Measurements from ENCODE around the gene TMEM52B.

Gene TMEM52B

DNA sequence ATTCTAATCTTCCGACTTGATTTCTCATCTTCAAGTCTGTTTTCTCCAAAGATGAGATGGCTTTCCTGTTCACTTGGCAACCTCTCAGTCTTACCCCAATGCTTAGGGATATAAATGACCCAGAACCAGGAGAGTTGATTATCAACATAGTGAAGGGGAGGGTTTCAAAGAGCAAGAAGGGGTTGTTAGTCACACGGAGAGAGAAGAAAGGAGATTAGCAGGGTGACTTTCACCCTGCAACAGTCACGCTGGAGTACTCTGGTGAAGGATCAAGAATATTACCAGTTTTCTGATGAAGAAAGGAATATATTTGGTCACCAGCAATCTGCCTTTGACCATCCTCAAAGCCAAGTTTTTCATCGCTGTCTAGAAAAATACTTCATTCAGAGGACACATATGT is at the start of gene TMEM52B:
Gene TMEM52B (plus strand): TSS at position 212 of the 400 bp plus-strand sequence. CDS start 543 bp downstream, outside the sequence.
- TF ChIP-seq FOXA1 (IDR thresholded peaks at IDR 0.05) (no peak), ARNT (IDR thresholded peaks at IDR 0.05) (no peak), BHLHE40 (IDR thresholded peaks at IDR 0.05; ENCODE audit: borderline replicate concordance) (no peak), NFRKB (IDR thresholded peaks at IDR 0.05) (no peak)
- DNase-seq (ENCODE audit: extremely low spot score): no peak
- POLR2A ChIA-PET: no interaction called here
- CTCF ChIA-PET: no interaction called here

DNA sequence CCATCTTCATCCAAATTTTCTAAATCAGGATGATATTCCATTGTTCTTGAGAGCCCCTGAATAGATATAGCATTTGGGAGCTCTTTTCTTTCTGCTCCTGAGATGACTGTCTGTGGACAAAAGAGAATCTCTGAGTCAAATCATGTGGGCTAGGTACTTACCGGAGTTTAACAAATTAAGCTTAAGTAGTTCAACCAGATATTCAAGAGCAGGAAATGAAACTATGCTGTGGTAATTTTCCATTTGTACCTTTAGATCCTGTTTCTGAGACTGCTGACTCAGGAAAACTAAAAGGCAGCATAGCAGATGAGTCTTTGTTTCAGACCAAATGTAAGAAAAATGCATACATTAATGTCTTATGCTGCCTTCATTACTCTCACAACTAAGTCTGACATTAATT is 48.8 kb upstream of the TMEM52B start, which contains the start of gene CLEC7A:
Gene CLEC7A (minus strand): TSS at position 158 of the 400 bp plus-strand sequence. CDS start 117 bp downstream, at position 41.
- DNase-seq (ENCODE audit: extremely low spot score): no peak
- ChIA-PET CTCF (no interaction called here), POLR2A (no interaction called here)
- TF ChIP-seq, protein P1, sequence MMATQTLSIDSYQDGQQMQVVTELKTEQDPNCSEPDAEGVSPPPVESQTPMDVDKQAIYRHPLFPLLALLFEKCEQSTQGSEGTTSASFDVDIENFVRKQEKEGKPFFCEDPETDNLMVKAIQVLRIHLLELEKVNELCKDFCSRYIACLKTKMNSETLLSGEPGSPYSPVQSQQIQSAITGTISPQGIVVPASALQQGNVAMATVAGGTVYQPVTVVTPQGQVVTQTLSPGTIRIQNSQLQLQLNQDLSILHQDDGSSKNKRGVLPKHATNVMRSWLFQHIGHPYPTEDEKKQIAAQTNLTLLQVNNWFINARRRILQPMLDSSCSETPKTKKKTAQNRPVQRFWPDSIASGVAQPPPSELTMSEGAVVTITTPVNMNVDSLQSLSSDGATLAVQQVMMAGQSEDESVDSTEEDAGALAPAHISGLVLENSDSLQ (IDR thresholded peaks at IDR 0.05): no peak
- no peak for TF ChIP-seq ELF4 (IDR thresholded peaks at IDR 0.05)
- TF ChIP-seq L3MBTL2 (conservative IDR thresholded peaks at IDR 0.05): no peak
- no peak for TF ChIP-seq SUZ12 (IDR thresholded peaks at IDR 0.05)
- no peak for TF ChIP-seq LEF1 (IDR thresholded peaks at IDR 0.05; ENCODE audit: borderline replicate concordance)
- no peak for TF ChIP-seq BHLHE40 (IDR thresholded peaks at IDR 0.05; ENCODE audit: borderline replicate concordance)
- TF ChIP-seq FOXA1 (IDR thresholded peaks at IDR 0.05): no peak
- no peak for TF ChIP-seq FOXK2 (IDR thresholded peaks at IDR 0.05)
- no peak for TF ChIP-seq HDGF (IDR thresholded peaks at IDR 0.05; ENCODE audit: borderline replicate concordance)

DNA sequence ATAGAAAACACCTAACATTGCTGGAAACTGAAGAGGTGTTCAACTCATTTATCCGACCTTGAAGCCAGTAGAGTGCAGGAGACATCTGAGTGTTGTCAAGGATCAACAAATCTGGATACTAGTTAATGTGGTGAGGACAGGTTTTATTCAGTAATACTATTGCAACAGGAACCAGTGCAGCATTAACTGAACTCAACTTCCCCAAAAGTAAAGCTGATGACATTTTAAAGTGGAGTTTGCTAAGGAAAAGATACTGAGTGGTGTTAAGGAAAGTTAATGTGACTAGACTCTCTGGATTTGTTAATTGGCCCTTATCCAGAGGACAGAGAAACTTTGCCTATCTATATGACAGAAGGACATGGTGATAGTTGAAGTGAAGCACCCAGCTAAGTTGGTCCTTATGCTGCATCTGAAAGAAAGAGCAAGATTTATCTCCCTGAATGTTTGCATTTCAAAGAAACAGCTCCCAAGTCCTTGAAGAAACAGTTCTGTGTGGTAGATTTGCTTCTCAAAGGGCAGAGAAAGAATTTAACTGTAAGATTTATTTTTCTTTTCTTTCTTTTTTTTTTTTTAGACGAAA is 47.6 kb upstream of the TMEM52B start:
- CTCF ChIA-PET: no interaction called here
- no peak for DNase-seq (ENCODE audit: extremely low spot score)
- TF ChIP-seq CTBP1 (IDR thresholded peaks at IDR 0.05; ENCODE audit: borderline replicate concordance) (no peak), SP1 (IDR thresholded peaks at IDR 0.05) (no peak), BHLHE40 (IDR thresholded peaks at IDR 0.05; ENCODE audit: borderline replicate concordance) (no peak), FOXK2 (IDR thresholded peaks at IDR 0.05) (no peak), FOXM1 (IDR thresholded peaks at IDR 0.05; ENCODE audit: borderline replicate concordance) (no peak), SUZ12 (IDR thresholded peaks at IDR 0.05) (no peak), NFRKB (IDR thresholded peaks at IDR 0.05) (no peak), FOXA1 (IDR thresholded peaks at IDR 0.05) (no peak), ELF4 (IDR thresholded peaks at IDR 0.05) (no peak), ZNF384 (IDR thresholded peaks at IDR 0.05) (no peak), ARNT (IDR thresholded peaks at IDR 0.05) (no peak), LEF1 (IDR thresholded peaks at IDR 0.05; ENCODE audit: borderline replicate concordance) (no peak), HDGF (IDR thresholded peaks at IDR 0.05; ENCODE audit: borderline replicate concordance) (no peak), L3MBTL2 (conservative IDR thresholded peaks at IDR 0.05) (no peak), TARDBP (IDR thresholded peaks at IDR 0.05) (no peak)
- TF ChIP-seq, protein P1 (IDR thresholded peaks at IDR 0.05): no peak
- POLR2A ChIA-PET: no interaction called here

DNA sequence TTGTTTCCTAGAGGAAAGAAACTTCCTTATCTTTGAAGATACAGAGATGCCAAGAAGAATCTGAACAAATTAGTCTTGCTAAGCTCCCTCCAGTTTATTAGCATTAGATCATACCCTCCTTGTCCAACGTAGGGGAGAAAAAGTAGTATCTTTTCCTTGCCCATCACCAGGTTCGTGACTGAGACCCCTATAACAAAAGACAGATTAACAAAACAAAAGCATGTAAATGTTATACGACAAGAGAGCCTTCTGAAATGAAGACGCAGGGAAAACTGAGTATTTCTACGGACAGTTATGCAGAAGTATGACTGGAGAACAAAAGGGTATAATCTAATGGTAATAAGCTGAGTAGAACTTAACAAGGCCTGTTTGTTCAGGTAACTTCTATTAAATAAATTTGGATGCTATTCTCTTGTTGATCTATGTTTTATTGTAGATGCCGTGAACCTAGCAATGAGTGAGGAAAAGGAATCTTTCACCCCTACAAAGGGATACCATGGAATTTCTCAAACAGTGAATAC is 45.9 kb upstream of the TMEM52B start:
- DNase-seq (ENCODE audit: extremely low spot score): no peak
- TF ChIP-seq LEF1 (IDR thresholded peaks at IDR 0.05; ENCODE audit: borderline replicate concordance) (no peak), FOXA1 (IDR thresholded peaks at IDR 0.05) (no peak), BHLHE40 (IDR thresholded peaks at IDR 0.05; ENCODE audit: borderline replicate concordance) (no peak)
- CTCF ChIA-PET: no interaction called here
- POLR2A ChIA-PET: interaction anchor here (1.0 kb wide), 1 partner anchor 97 kb away, joined by 3 read pairs; no protein-coding TSS in a partner anchor

DNA sequence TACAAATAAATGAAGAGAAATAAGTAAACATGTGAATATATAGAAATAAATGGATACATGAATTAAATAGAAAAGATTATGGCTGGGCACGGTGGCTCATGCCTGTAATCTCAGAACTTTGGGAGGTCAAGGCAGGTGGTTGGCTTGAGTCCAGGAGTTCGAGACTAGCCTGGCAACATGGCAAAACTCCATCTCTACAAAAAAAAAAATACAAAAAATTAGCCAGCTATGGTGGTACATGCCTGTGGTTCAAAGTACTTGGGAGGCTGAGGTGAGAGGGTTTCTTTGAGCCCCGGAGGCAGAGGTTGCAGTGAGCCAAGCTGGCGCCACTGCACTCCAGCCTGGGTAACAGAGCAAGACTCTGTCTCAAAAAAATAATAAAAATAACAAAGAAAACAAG is 43.7 kb upstream of the TMEM52B start:
- ChIA-PET CTCF (interaction anchor here (0.6 to 0.7 kb wide), 3 partner anchors 31 to 385 kb away, joined by 3 read pairs; no protein-coding TSS in a partner anchor), POLR2A (no interaction called here)
- no peak for TF ChIP-seq HDGF (IDR thresholded peaks at IDR 0.05; ENCODE audit: borderline replicate concordance)
- TF ChIP-seq L3MBTL2 (conservative IDR thresholded peaks at IDR 0.05): no peak
- no peak for TF ChIP-seq TARDBP (IDR thresholded peaks at IDR 0.05)
- TF ChIP-seq SUZ12 (IDR thresholded peaks at IDR 0.05): no peak
- TF ChIP-seq LEF1 (IDR thresholded peaks at IDR 0.05; ENCODE audit: borderline replicate concordance): no peak
- TF ChIP-seq ELF4 (IDR thresholded peaks at IDR 0.05): no peak
- TF ChIP-seq ZNF384 (IDR thresholded peaks at IDR 0.05): no peak
- TF ChIP-seq FOXM1 (IDR thresholded peaks at IDR 0.05; ENCODE audit: borderline replicate concordance): no peak
- TF ChIP-seq SP1 (IDR thresholded peaks at IDR 0.05): no peak
- TF ChIP-seq, protein P1 (IDR thresholded peaks at IDR 0.05): no peak
- TF ChIP-seq FOXA1 (IDR thresholded peaks at IDR 0.05): no peak
- no peak for TF ChIP-seq NFRKB (IDR thresholded peaks at IDR 0.05)
- no peak for TF ChIP-seq CTBP1 (IDR thresholded peaks at IDR 0.05; ENCODE audit: borderline replicate concordance)
- TF ChIP-seq BHLHE40 (IDR thresholded peaks at IDR 0.05; ENCODE audit: borderline replicate concordance): no peak
- no peak for TF ChIP-seq FOXK2 (IDR thresholded peaks at IDR 0.05)
- TF ChIP-seq ARNT (IDR thresholded peaks at IDR 0.05): no peak
- no peak for DNase-seq (ENCODE audit: extremely low spot score)

DNA sequence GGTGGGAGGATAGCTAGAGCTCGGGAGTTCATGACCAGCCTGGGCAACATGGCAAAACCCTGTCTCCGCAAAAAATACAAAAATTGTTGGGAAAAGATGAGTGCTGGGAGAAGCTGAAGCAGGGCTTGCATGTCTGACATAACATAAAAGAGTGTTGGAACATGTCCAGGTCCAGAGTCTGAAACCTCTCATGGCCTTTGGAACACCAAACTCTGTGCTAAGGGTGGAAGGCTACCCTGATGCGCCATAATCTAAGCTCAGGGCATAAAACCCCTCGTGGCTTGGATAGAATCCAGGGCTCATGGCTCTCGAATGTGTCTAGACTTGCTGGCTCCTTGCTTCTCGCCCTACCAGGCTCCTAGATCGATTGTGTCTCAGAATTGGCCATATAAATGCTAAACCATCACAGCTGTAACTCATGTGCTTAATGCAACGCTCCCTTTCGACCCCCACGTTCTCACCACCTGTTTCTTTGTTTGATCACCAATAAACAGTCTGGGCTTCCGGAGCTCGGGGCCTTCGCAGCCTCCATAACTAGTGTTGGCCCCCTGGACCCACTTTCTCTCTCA is 42.1 kb upstream of the TMEM52B start:
- no peak for DNase-seq (ENCODE audit: extremely low spot score)
- ChIA-PET POLR2A (no interaction called here), CTCF (interaction anchor here (0.6 to 0.8 kb wide), 3 partner anchors 118 to 1382 kb away, joined by 3 to 4 read pairs (median 4); no protein-coding TSS in a partner anchor)
- TF ChIP-seq CTBP1 (IDR thresholded peaks at IDR 0.05; ENCODE audit: borderline replicate concordance) (no peak), FOXK2 (IDR thresholded peaks at IDR 0.05) (no peak), TARDBP (IDR thresholded peaks at IDR 0.05) (no peak), ELF4 (IDR thresholded peaks at IDR 0.05) (no peak), L3MBTL2 (conservative IDR thresholded peaks at IDR 0.05) (no peak), SP1 (IDR thresholded peaks at IDR 0.05) (no peak), ZNF384 (IDR thresholded peaks at IDR 0.05) (no peak), NFRKB (IDR thresholded peaks at IDR 0.05) (no peak), FOXM1 (IDR thresholded peaks at IDR 0.05; ENCODE audit: borderline replicate concordance) (no peak)
- TF ChIP-seq, protein P1 (IDR thresholded peaks at IDR 0.05): no peak

Measured in HEK293T (cell line).